Measurements from ENCODE around the gene OCEL1. TPM values are rescaled to one million over a fixed set of nuclear protein-coding genes. Genes with fewer than 3 reads are reported as not detected.

Gene OCEL1
- total RNA-seq, 5 donors from 2014 or later (not counting 1 experiment from before 2014, with no cell fraction given), result 21.5 to 33.3 (median 23.0) TPM

GRCh38 chr19:17235971-17236777 is 10.1 kb downstream of the OCEL1 start:
- no peak overlapping the region for H3K27ac Mint-ChIP-seq
- peaks cover 0 to 2% of the 10 kb centered on the region in 2 experiments for H3K27me3 ChIP-seq (replicated peaks in 1 of 2; ENCODE audit: control insufficient read depth in 2 of 2, extremely low read depth in 1 of 2, insufficient read depth in 2 of 2, low read length in 1 of 2)
- H3K27ac ChIP-seq (ENCODE audit: low read length), result no peak overlapping the region
- no peaks in the 10 kb centered on the region for H3K36me3 Mint-ChIP-seq
- ATAC-seq (replicated peaks in 1 of 4) (peak; percentile 13 to 49 (median 24)), DNase-seq (no peak)
- no peaks in the 10 kb centered on the region for H3K9me3 Mint-ChIP-seq
- H3K36me3 ChIP-seq (ENCODE audit: control insufficient read depth in 2 of 2, extremely low read depth in 1 of 2, insufficient read depth in 1 of 2, low read length in 1 of 2), result peaks cover 3 to 12% of the 10 kb centered on the region in 2 donors
- POLR2A ChIA-PET, result interaction anchor here in 1 of 2 donors (0.5 kb wide), 1 partner anchor 160 kb away, joined by 3 read pairs; the partner anchor contains the start of gene MYO9B
- peak overlapping the region; percentile 56 to 81 (median 74) for H3K4me3 Mint-ChIP-seq
- H3K4me1 Mint-ChIP-seq, result peaks cover 6 to 17% (median 11%) of the 10 kb centered on the region in 3 donors
- no peaks in the 10 kb centered on the region for H3K9me3 ChIP-seq
- H3K27me3 Mint-ChIP-seq, result no peaks in the 10 kb centered on the region
- peaks cover 6 to 21% of the 10 kb centered on the region in 2 experiments for H3K4me1 ChIP-seq (ENCODE audit: control insufficient read depth in 1 of 2, extremely low read depth in 1 of 2, insufficient read depth in 2 of 2, low read length in 2 of 2)
- CTCF ChIA-PET, result interaction anchor here in 1 of 2 donors (0.5 to 1.6 kb wide), 4 partner anchors 20 to 153 kb away, joined by 3 to 6 read pairs (median 4); partner anchors contain the start of gene USE1
- no peak overlapping the region for H3K4me3 ChIP-seq (ENCODE audit: control insufficient read depth in 1 of 2, extremely low read depth in 1 of 2, low read length in 1 of 2)
- WGBS (ENCODE audit: insufficient coverage), result 100% methylated on average over 1 of the region's 27 CpGs

- ATAC-seq (replicated peaks in 1 of 4) (no peak), DNase-seq (no peak)
- H3K4me1 Mint-ChIP-seq, result peaks cover 6 to 17% (median 11%) of the 10 kb centered on the region in 3 donors
- no peaks in the 10 kb centered on the region for H3K9me3 ChIP-seq
- no peaks in the 10 kb centered on the region for H3K9me3 Mint-ChIP-seq
- H3K36me3 Mint-ChIP-seq, result no peaks in the 10 kb centered on the region
- H3K4me3 ChIP-seq (ENCODE audit: control insufficient read depth in 1 of 2, extremely low read depth in 1 of 2, low read length in 1 of 2), result no peak overlapping the region
- peaks cover 6 to 21% of the 10 kb centered on the region in 2 experiments for H3K4me1 ChIP-seq (ENCODE audit: control insufficient read depth in 1 of 2, extremely low read depth in 1 of 2, insufficient read depth in 2 of 2, low read length in 2 of 2)
- 94% methylated on average over 6 of the region's 18 CpGs for WGBS (ENCODE audit: insufficient coverage)
- ChIA-PET POLR2A (no interaction called here), CTCF (no interaction called here)
- H3K27ac ChIP-seq (ENCODE audit: low read length), result no peak overlapping the region
- peak overlapping the region; percentile 22 to 46 for H3K27ac Mint-ChIP-seq
- H3K36me3 ChIP-seq (ENCODE audit: control insufficient read depth in 2 of 2, extremely low read depth in 1 of 2, insufficient read depth in 1 of 2, low read length in 1 of 2), result peaks cover 1 to 6% of the 10 kb centered on the region in 2 donors
- H3K4me3 Mint-ChIP-seq, result peak overlapping the region; percentile 43 to 74 (median 51)
- no peaks in the 10 kb centered on the region for H3K27me3 Mint-ChIP-seq
- peaks cover 0 to 2% of the 10 kb centered on the region in 2 experiments for H3K27me3 ChIP-seq (replicated peaks in 1 of 2; ENCODE audit: control insufficient read depth in 2 of 2, extremely low read depth in 1 of 2, insufficient read depth in 2 of 2, low read length in 1 of 2)
Observed at GRCh38 chr19:17236811-17237543, 11.0 kb downstream of the OCEL1 start.

GRCh38 chr19:17237747-17238706 is 12.0 kb downstream of the OCEL1 start:
- Histone ChIP-seq H3K4me3 (ENCODE audit: control insufficient read depth in 1 of 2, extremely low read depth in 1 of 2, low read length in 1 of 2) (no peak overlapping the region), H3K27me3 (replicated peaks in 1 of 2; ENCODE audit: control insufficient read depth in 2 of 2, extremely low read depth in 1 of 2, insufficient read depth in 2 of 2, low read length in 1 of 2) (no peaks in the 10 kb centered on the region), H3K36me3 (ENCODE audit: control insufficient read depth in 2 of 2, extremely low read depth in 1 of 2, insufficient read depth in 1 of 2, low read length in 1 of 2) (no peaks in the 10 kb centered on the region), H3K27ac (ENCODE audit: low read length) (no peak overlapping the region), H3K4me1 (ENCODE audit: control insufficient read depth in 1 of 2, extremely low read depth in 1 of 2, insufficient read depth in 2 of 2, low read length in 2 of 2) (peaks cover 6 to 21% of the 10 kb centered on the region in 2 experiments), H3K9me3 (no peaks in the 10 kb centered on the region)
- peak overlapping the region; percentile 29 to 74 (median 57) for H3K4me3 Mint-ChIP-seq
- CTCF ChIA-PET, result interaction anchor here (0.6 to 0.7 kb wide), 2 partner anchors 19 to 280 kb away, joined by 3 to 6 read pairs; no protein-coding TSS in a partner anchor
- no peaks in the 10 kb centered on the region for H3K27me3 Mint-ChIP-seq
- DNase-seq, result no peak
- no peak for ATAC-seq (replicated peaks in 1 of 4)
- WGBS (ENCODE audit: insufficient coverage), result 100% methylated on average over 3 of the region's 13 CpGs
- no peaks in the 10 kb centered on the region for H3K36me3 Mint-ChIP-seq
- H3K9me3 Mint-ChIP-seq, result no peaks in the 10 kb centered on the region
- POLR2A ChIA-PET, result no interaction called here
- peaks cover 6 to 17% (median 13%) of the 10 kb centered on the region in 3 donors for H3K4me1 Mint-ChIP-seq
- peak overlapping the region; percentile 48 to 49 for H3K27ac Mint-ChIP-seq

- Histone ChIP-seq H3K4me1 (ENCODE audit: control insufficient read depth in 1 of 2, extremely low read depth in 1 of 2, insufficient read depth in 2 of 2, low read length in 2 of 2) (peaks cover 2 to 15% of the 10 kb centered on the region in 2 experiments), H3K9me3 (no peaks in the 10 kb centered on the region), H3K36me3 (ENCODE audit: control insufficient read depth in 2 of 2, extremely low read depth in 1 of 2, insufficient read depth in 1 of 2, low read length in 1 of 2) (no peaks in the 10 kb centered on the region), H3K4me3 (ENCODE audit: control insufficient read depth in 1 of 2, extremely low read depth in 1 of 2, low read length in 1 of 2) (no peak overlapping the region), H3K27ac (ENCODE audit: low read length) (no peak overlapping the region), H3K27me3 (replicated peaks in 1 of 2; ENCODE audit: control insufficient read depth in 2 of 2, extremely low read depth in 1 of 2, insufficient read depth in 2 of 2, low read length in 1 of 2) (peaks cover 0 to 2% of the 10 kb centered on the region in 2 experiments)
- ChIA-PET POLR2A (no interaction called here), CTCF (no interaction called here)
- ATAC-seq (replicated peaks in 1 of 4), result no peak
- peaks cover 0 to 7% (median 6%) of the 10 kb centered on the region in 3 donors for H3K4me1 Mint-ChIP-seq
- H3K9me3 Mint-ChIP-seq, result no peaks in the 10 kb centered on the region
- WGBS (ENCODE audit: insufficient coverage), result 87% methylated on average over 18 of the region's 24 CpGs
- DNase-seq, result no peak
- no peaks in the 10 kb centered on the region for H3K36me3 Mint-ChIP-seq
- H3K27me3 Mint-ChIP-seq, result no peaks in the 10 kb centered on the region
- H3K27ac Mint-ChIP-seq, result peak overlapping the region in 1 of 2 donors; percentile 34
- no peak overlapping the region for H3K4me3 Mint-ChIP-seq
Observed at GRCh38 chr19:17240062-17240752, 14.2 kb downstream of the OCEL1 start.

GRCh38 chr19:17240826-17241399 is 14.9 kb downstream of the OCEL1 start:
- H3K4me1 Mint-ChIP-seq, result peaks cover 0 to 7% (median 6%) of the 10 kb centered on the region in 3 donors
- H3K27ac ChIP-seq (ENCODE audit: low read length), result no peak overlapping the region
- no peak overlapping the region for H3K4me3 Mint-ChIP-seq
- ATAC-seq (replicated peaks in 1 of 4), result no peak
- ChIA-PET CTCF (no interaction called here), POLR2A (no interaction called here)
- no peaks in the 10 kb centered on the region for H3K27me3 Mint-ChIP-seq
- no peaks in the 10 kb centered on the region for H3K36me3 Mint-ChIP-seq
- H3K27me3 ChIP-seq (replicated peaks in 1 of 2; ENCODE audit: control insufficient read depth in 2 of 2, extremely low read depth in 1 of 2, insufficient read depth in 2 of 2, low read length in 1 of 2), result peaks cover 0 to 2% of the 10 kb centered on the region in 2 experiments
- DNase-seq, result no peak
- WGBS (ENCODE audit: insufficient coverage), result 100% methylated on average over 4 of the region's 6 CpGs
- H3K9me3 ChIP-seq, result no peaks in the 10 kb centered on the region
- H3K9me3 Mint-ChIP-seq, result no peaks in the 10 kb centered on the region
- peak overlapping the region; percentile 34 to 72 for H3K27ac Mint-ChIP-seq
- no peak overlapping the region for H3K4me3 ChIP-seq (ENCODE audit: control insufficient read depth in 1 of 2, extremely low read depth in 1 of 2, low read length in 1 of 2)
- no peaks in the 10 kb centered on the region for H3K36me3 ChIP-seq (ENCODE audit: control insufficient read depth in 2 of 2, extremely low read depth in 1 of 2, insufficient read depth in 1 of 2, low read length in 1 of 2)
- peaks cover 2 to 13% of the 10 kb centered on the region in 2 experiments for H3K4me1 ChIP-seq (ENCODE audit: control insufficient read depth in 1 of 2, extremely low read depth in 1 of 2, insufficient read depth in 2 of 2, low read length in 2 of 2)

Measured in T-cell (primary cell).